Fibroblast of skin of back (primary cell): ENCODE results near the gene CFL2.

Experiments
- DNase-seq: peaks from one replicate; pipeline ENCODE4 v3.0.0-alpha.2; 2013

CFL2 gene

DNA sequence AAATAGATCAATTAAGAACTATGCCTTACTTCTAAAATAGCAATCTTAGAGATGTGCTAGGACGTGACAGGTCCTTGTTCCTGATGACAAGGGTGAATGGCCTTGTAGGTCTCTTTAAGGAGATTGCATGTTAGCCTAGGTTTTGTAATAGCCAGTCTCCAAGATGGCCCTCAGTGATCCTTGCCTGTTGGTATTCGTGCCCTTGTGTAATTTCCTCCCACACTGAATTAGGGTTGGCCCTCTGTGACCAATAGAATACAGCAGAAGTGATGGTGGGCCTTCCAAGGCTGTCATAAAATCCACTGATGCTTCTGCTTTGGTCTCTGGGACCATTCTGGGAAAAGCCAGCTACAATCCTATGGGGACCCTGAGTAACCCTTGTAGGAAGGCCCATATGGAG lies 46.3 kb downstream of the CFL2 start:
- DNase-seq, result no peak

- no peak for DNase-seq
Measured at GRCh38 chr14:34667007-34667406, 47.4 kb downstream of the CFL2 start.

GRCh38 chr14:34665785-34666435 lies 48.5 kb downstream of the CFL2 start:
- DNase-seq, result peak; percentile 96

DNA sequence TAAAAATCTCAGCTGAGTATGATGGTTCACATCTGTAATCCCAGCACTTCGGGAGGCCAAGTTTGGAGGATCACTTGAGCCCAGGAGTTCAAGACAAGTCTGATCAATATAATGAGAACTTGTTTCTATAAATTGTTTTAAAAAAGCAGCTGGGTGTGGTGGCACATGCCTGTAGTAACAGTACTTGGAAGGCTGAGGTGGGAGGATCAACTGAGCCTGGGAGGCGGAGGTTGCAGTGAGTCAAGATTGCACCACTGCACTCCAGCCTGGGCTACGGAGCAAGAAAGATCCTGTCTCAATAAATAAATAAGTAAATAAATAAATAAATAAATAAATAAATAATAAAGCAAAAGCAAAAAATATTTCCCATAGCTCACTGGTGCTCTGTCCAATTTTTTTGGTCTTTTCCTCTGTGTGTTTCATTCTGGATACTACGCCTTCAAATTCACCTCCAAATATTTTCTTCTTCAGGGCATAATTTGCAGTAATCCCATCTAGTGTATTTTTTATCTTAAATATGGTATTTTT lies 51.8 kb downstream of the CFL2 start:
- DNase-seq, result no peak

GRCh38 chr14:34660796-34661195 lies 53.6 kb downstream of the CFL2 start:
- DNase-seq, result no peak
